ENCODE results near the gene ZNF689. TPM values are rescaled to one million over a fixed set of nuclear protein-coding genes. Genes with fewer than 3 reads are reported as not detected.

Gene ZNF689
- total RNA-seq, 1 experiment from 2014 or later = 10.3 TPM

GRCh38 chr16:30581457-30581856, 28.7 kb downstream of the ZNF689 start:
- Histone ChIP-seq H2AFZ (ENCODE audit: low read depth, low read length, poor library complexity, severe bottlenecking) (no peak overlapping the region), H3K79me2 (ENCODE audit: insufficient read depth, low read length) (no peaks in the 10 kb centered on the region), H3K9me3 (ENCODE audit: control insufficient read depth in 1 of 2, insufficient read depth in 1 of 2, low read depth in 1 of 2, low read length in 2 of 2) (no peaks in the 10 kb centered on the region), H4K20me1 (ENCODE audit: insufficient read depth) (no peaks in the 10 kb centered on the region), H3K4me3 (replicated peaks in 1 of 2; ENCODE audit: low read depth in 1 of 2, low read length in 2 of 2) (no peak overlapping the region), H3K27ac (ENCODE audit: low read depth, low read length) (no peak overlapping the region), H3K9ac (ENCODE audit: low read length) (no peak overlapping the region), H3K4me2 (ENCODE audit: low read length) (no peak overlapping the region), H3K27me3 (ENCODE audit: insufficient read depth, low read length) (no peaks in the 10 kb centered on the region), H3K4me1 (ENCODE audit: control insufficient read depth in 1 of 2, insufficient read depth in 2 of 2, low read length in 2 of 2) (peaks cover 0 to 6% of the 10 kb centered on the region in 2 experiments; a peak in 2 of 4 replicates), H3K9me2 (ENCODE audit: insufficient read depth) (no peaks in the 10 kb centered on the region), H3K36me3 (ENCODE audit: control insufficient read depth in 1 of 2, insufficient read depth in 2 of 2, low read length in 2 of 2) (no peaks in the 10 kb centered on the region; a peak in 1 of 4 replicates)
- no TSS peak for BruUV-seq (replicated peaks)
- ChIA-PET CTCF (no interaction called here), POLR2A (no interaction called here), RAD21 (ENCODE audit: low non-redundant PET in 1 of 2, low total read pairs in 2 of 2, uncharacterized antibody in 2 of 2, unreplicated experiment in 2 of 2) (no interaction called here)
- DNase-seq (ENCODE audit: low read depth, low spot score) (no peak), ATAC-seq (no peak)
- intact Hi-C loops (cut with micrococcal nuclease) = no loop called here
- TF ChIP-seq SIN3A (IDR thresholded peaks at IDR 0.05; ENCODE audit: low read depth) = no peak
- TF ChIP-seq YY1 (IDR thresholded peaks at IDR 0.05; ENCODE audit: extremely low read depth, insufficient replicate concordance, low read depth, low read length) = no peak
- TF ChIP-seq REST (IDR thresholded peaks at IDR 0.05; ENCODE audit: low read depth) = no peak

GRCh38 chr16:30574678-30575077, 35.5 kb downstream of the ZNF689 start:
- Histone ChIP-seq H3K9me2 (ENCODE audit: insufficient read depth) (no peaks in the 10 kb centered on the region), H3K9ac (ENCODE audit: low read length) (no peak overlapping the region), H3K79me2 (ENCODE audit: insufficient read depth, low read length) (no peaks in the 10 kb centered on the region), H3K27me3 (ENCODE audit: insufficient read depth, low read length) (no peaks in the 10 kb centered on the region), H3K27ac (ENCODE audit: low read depth, low read length) (no peak overlapping the region), H3K4me2 (ENCODE audit: low read length) (no peak overlapping the region), H3K36me3 (ENCODE audit: control insufficient read depth in 1 of 2, insufficient read depth in 2 of 2, low read length in 2 of 2) (no peaks in the 10 kb centered on the region; a peak in 1 of 4 replicates), H3K4me1 (ENCODE audit: control insufficient read depth in 1 of 2, insufficient read depth in 2 of 2, low read length in 2 of 2) (peaks cover 9 to 37% of the 10 kb centered on the region in 2 experiments; a peak in 3 of 4 replicates), H3K9me3 (ENCODE audit: control insufficient read depth in 1 of 2, insufficient read depth in 1 of 2, low read depth in 1 of 2, low read length in 2 of 2) (no peaks in the 10 kb centered on the region), H4K20me1 (ENCODE audit: insufficient read depth) (no peaks in the 10 kb centered on the region), H2AFZ (ENCODE audit: low read depth, low read length, poor library complexity, severe bottlenecking) (no peak overlapping the region), H3K4me3 (replicated peaks in 1 of 2; ENCODE audit: low read depth in 1 of 2, low read length in 2 of 2) (no peak overlapping the region)
- no TSS peak for BruUV-seq (replicated peaks)
- ChIA-PET CTCF (no interaction called here), RAD21 (ENCODE audit: low non-redundant PET in 1 of 2, low total read pairs in 2 of 2, uncharacterized antibody in 2 of 2, unreplicated experiment in 2 of 2) (no interaction called here), POLR2A (no interaction called here)
- TF ChIP-seq YY1 (IDR thresholded peaks at IDR 0.05; ENCODE audit: extremely low read depth, insufficient replicate concordance, low read depth, low read length) (no peak), REST (IDR thresholded peaks at IDR 0.05; ENCODE audit: low read depth) (no peak), POLR2AphosphoS5 (IDR thresholded peaks at IDR 0.05; ENCODE audit: low read depth, low read length) (no peak), FOSL1 (IDR thresholded peaks at IDR 0.05; ENCODE audit: low read depth) (no peak)
- intact Hi-C loops (cut with micrococcal nuclease) = loop anchor here (5.0 kb wide), 1 partner anchor 53 kb away; no protein-coding TSS in a partner anchor
- DNase-seq (ENCODE audit: low read depth, low spot score) (no peak), ATAC-seq (no peak)
